ENCODE results near the gene CCL27. TPM values are rescaled to one million over a fixed set of nuclear protein-coding genes. Genes with fewer than 3 reads are reported as not detected.

The CCL27 gene
- total RNA-seq, 1 experiment from 2014 or later, result not detected

DNA sequence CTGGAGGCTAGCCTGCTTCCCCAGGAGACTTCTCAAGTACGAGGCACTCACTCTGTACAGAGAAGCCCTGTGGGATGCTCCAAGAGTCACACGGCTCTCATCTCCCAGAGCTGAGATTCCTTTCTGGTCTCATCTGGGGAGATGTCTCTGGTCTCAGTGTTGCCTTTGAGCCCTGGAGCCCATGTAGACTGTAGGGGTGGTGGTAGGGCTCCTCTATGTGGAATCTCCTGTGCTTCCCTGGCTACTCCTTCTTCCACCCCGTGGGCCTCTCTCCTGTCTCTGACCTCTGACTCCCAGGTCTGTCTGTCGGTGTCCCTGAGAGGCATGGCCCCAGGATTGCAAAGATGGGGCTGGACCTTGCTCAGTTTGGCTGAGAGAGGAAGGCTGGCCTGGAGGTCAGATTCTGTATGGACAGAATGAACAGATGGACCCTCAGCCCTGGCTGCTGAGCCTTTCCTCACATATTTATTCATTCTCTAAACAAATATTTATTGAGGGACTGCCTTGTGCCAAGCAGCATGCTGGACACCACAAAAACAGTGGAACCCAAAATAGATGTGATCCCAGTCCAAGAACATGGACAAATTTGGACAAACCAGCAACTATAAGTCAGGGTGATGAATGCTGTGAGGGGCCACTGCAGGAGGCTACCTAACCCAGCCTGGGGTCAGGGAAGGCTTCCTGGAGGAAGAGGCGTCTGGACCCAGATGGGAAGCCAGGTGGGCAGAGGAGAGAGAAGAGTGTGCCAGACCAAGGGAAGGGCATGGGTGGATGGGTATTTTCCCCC is 26.1 kb upstream of the CCL27 start:
- Histone ChIP-seq H3K36me3 (no peaks in the 10 kb centered on the region), H3K4me1 (no peaks in the 10 kb centered on the region), H3K27ac (no peak overlapping the region), H3K9me3 (replicated peaks) (no peaks in the 10 kb centered on the region), H3K4me3 (no peak overlapping the region), H3K27me3 (no peaks in the 10 kb centered on the region)
- no peak for DNase-seq

DNA sequence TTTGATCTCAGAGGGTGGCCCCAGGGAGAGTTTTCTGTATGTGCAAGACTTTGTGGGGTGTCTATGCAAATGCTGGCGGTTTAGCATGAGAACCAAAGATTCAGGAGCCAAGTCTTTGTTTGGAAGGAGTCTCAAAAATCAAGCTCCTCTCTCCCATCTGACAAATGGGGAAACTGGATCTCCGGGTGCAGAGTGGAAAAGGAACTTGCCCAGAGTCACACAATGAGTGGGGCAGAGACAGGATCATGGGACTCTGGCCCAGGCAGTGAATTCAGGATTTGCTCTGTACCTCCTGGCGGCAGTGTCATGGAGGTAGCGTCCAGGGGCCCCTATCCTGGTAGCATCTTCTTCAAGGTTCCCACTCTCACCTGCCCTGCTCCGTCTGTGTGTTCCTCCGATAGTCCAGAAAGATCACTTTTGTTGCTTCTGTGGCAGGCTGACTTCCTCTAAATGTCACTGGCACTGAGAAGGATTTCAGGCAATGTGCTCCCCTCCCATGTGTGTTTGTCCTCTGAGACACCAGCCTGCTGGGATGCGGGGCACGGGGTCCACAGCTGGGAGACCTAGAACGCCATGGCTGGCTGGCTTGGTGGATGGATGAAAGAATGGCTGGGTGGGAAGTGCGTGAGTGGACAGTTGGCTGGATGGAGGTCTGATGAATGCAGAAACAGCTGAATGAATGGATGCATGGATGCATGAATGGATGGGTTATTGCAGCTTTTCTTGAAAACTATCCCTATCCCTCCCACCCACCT is 25.0 kb upstream of the CCL27 start:
- H3K4me1 ChIP-seq, result no peaks in the 10 kb centered on the region
- no peaks in the 10 kb centered on the region for H3K9me3 ChIP-seq (replicated peaks)
- no peak overlapping the region for H3K27ac ChIP-seq
- H3K27me3 ChIP-seq, result no peaks in the 10 kb centered on the region
- no peaks in the 10 kb centered on the region for H3K36me3 ChIP-seq
- no peak overlapping the region for H3K4me3 ChIP-seq
- DNase-seq, result no peak

- Histone ChIP-seq H3K4me1 (no peaks in the 10 kb centered on the region), H3K27ac (no peak overlapping the region), H3K4me3 (no peak overlapping the region), H3K36me3 (no peaks in the 10 kb centered on the region), H3K9me3 (replicated peaks) (no peaks in the 10 kb centered on the region), H3K27me3 (no peaks in the 10 kb centered on the region)
- DNase-seq, result no peak
These were observed 24.3 kb upstream of the CCL27 start for GRCh38 chr9:34686732-34687131.

DNA sequence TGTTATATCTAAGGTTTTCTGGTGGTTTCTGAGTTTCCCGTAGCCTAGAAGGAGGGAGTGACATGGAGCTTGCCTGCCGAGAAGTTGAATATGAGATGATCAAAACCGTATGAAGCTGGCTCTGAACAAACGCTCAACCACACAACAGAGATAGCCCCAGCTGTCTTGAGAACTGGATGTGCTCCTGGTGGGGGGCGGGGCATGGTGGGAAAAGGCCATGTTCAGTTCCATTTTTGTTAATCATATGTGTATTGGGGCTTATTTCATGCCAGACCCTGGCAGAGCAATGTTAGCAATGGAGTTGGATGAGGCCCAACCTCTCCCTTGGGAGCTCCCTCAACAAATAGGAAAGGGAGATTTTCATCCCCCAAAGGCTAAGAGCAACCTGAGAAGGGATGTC is 23.8 kb upstream of the CCL27 start:
- no peak overlapping the region for H3K27ac ChIP-seq
- H3K9me3 ChIP-seq (replicated peaks), result no peaks in the 10 kb centered on the region
- H3K4me1 ChIP-seq, result no peaks in the 10 kb centered on the region
- H3K4me3 ChIP-seq, result no peak overlapping the region
- no peaks in the 10 kb centered on the region for H3K36me3 ChIP-seq
- DNase-seq, result no peak
- no peaks in the 10 kb centered on the region for H3K27me3 ChIP-seq

GRCh38 chr9:34685591-34685990 is 23.1 kb upstream of the CCL27 start:
- Histone ChIP-seq H3K9me3 (replicated peaks) (no peaks in the 10 kb centered on the region), H3K27ac (no peak overlapping the region), H3K4me3 (no peak overlapping the region), H3K27me3 (no peaks in the 10 kb centered on the region), H3K36me3 (no peaks in the 10 kb centered on the region), H3K4me1 (no peaks in the 10 kb centered on the region)
- DNase-seq, result no peak

DNA sequence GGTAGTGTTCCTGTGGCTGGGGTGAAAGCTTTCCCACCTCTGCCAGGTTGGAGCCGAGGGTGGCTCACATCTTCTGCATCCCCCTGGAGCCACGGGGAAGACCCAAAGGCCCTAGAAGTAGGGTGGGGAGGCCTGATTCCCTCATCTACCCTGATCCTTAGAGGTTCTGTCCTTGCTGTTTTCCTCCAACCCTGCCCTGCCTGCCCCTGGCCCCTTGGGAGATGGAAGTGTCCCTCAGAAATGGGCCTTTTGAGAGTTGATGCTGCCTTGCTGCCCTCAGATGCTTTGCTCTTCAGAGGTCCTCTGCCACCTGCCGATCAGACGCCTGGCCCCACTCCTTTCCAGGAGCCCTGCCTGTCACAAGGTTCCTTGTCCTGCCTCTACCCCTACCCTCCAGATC is 22.4 kb upstream of the CCL27 start:
- H3K4me1 ChIP-seq, result no peaks in the 10 kb centered on the region
- no peak for DNase-seq

DNA sequence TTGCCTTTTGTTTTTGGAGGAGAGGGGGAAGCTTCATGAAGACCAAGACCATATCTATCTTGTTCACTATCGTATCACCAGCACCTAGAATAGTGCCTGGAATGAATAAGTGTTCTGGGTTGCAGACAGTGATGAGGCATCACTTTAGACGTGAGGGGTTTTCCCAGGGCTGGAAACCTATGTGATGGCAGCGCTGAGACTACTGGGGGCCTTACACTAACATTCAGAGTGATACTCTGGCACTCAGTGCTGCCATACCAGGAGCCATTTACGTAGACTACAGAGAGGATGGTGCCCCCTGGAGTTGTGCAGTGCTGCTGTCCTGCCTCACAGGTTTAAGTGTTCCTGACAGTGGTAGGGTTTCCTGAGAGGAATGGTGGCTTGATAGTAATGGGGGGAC is 21.7 kb upstream of the CCL27 start:
- no peaks in the 10 kb centered on the region for H3K9me3 ChIP-seq (replicated peaks)
- H3K36me3 ChIP-seq, result no peaks in the 10 kb centered on the region
- DNase-seq, result no peak
- no peaks in the 10 kb centered on the region for H3K27me3 ChIP-seq
- H3K27ac ChIP-seq, result no peak overlapping the region
- no peak overlapping the region for H3K4me3 ChIP-seq
- H3K4me1 ChIP-seq, result no peaks in the 10 kb centered on the region

More for the DNA sequence above, 22.4 kb upstream of the CCL27 start:
- H3K36me3 ChIP-seq, result no peaks in the 10 kb centered on the region
- H3K27ac ChIP-seq, result no peak overlapping the region
- no peak overlapping the region for H3K4me3 ChIP-seq
- H3K9me3 ChIP-seq (replicated peaks), result no peaks in the 10 kb centered on the region
- no peaks in the 10 kb centered on the region for H3K27me3 ChIP-seq

DNA sequence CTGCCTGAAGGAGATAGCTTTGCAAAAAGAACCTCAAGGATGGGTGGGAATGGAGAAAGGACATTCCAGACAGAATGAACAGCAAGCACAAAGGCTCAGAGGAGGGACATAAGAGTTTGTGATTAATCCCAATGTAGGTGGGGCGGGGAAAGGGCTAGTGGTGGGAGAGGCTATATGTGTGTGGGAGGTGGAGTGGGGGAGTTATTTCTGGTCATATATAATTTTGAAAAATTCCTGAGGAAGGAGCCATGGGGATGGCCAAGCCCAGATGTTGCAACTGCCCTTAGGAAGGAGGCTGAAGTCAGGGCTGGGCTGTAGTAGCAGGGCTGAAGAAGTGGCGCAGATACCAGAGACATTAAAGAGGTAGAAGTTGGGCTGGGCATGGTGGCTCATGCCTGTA is 13.4 kb upstream of the CCL27 start:
- Histone ChIP-seq H3K27me3 (no peaks in the 10 kb centered on the region), H3K9me3 (replicated peaks) (no peaks in the 10 kb centered on the region), H3K27ac (no peak overlapping the region), H3K4me1 (no peaks in the 10 kb centered on the region), H3K4me3 (no peak overlapping the region), H3K36me3 (no peaks in the 10 kb centered on the region)
- DNase-seq, result no peak

- peak; percentile 66 to 77 for DNase-seq
- Histone ChIP-seq H3K27ac (no peak overlapping the region), H3K4me1 (no peaks in the 10 kb centered on the region), H3K9me3 (replicated peaks) (no peaks in the 10 kb centered on the region), H3K27me3 (no peaks in the 10 kb centered on the region), H3K36me3 (no peaks in the 10 kb centered on the region), H3K4me3 (no peak overlapping the region)
These were observed 12.7 kb upstream of the CCL27 start for GRCh38 chr9:34675048-34675714.

GRCh38 chr9:34674440-34674839 is 12.0 kb upstream of the CCL27 start:
- Histone ChIP-seq H3K27me3 (no peaks in the 10 kb centered on the region), H3K36me3 (no peaks in the 10 kb centered on the region), H3K4me1 (no peaks in the 10 kb centered on the region), H3K27ac (no peak overlapping the region), H3K9me3 (replicated peaks) (no peaks in the 10 kb centered on the region), H3K4me3 (no peak overlapping the region)
- DNase-seq, result no peak

- H3K4me1 ChIP-seq, result no peaks in the 10 kb centered on the region
- H3K36me3 ChIP-seq, result no peaks in the 10 kb centered on the region
- no peak overlapping the region for H3K4me3 ChIP-seq
- no peak for DNase-seq
- no peak overlapping the region for H3K27ac ChIP-seq
- no peaks in the 10 kb centered on the region for H3K27me3 ChIP-seq
- no peaks in the 10 kb centered on the region for H3K9me3 ChIP-seq (replicated peaks)
These were observed 8.8 kb upstream of the CCL27 start for GRCh38 chr9:34671307-34671706.

DNA sequence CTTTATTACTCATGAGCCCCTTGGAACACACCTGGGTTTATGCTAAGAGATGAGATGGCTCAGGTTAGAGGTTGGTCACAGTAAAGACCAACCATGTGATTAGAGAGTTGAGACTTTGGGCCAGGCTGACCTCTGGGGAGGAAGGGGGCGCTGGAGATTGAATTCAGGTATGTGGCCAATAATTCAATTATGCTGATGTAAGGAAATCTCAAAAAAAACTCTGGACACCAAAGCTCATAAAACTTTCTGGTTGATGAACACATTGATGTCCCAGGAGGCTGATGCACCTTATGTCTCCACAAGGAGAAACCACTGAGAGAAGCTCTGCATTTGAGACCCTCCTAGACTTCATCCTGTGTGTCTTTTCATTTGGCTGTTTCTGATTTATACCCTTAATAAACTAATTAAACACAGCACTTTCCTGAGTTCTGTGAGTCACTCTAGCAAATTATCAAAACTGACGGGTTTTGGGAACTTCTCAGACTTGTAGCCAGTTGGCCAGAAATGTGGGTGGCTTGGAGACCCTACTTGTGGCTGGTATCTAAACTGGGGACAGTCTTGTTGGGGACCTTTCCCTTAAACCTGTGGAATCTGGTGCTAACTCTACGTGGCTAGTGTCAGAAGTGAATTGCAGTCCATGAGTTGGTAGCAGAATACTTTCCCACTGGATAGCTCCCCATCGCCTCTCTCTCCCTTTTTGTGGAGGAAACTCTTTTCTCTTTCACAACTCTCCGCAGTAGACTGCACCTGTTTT is 7.5 kb upstream of the CCL27 start:
- no peak for DNase-seq
- no peaks in the 10 kb centered on the region for H3K4me1 ChIP-seq
- H3K27me3 ChIP-seq, result no peaks in the 10 kb centered on the region
- no peaks in the 10 kb centered on the region for H3K36me3 ChIP-seq
- H3K9me3 ChIP-seq (replicated peaks), result no peaks in the 10 kb centered on the region
- H3K27ac ChIP-seq, result no peak overlapping the region
- H3K4me3 ChIP-seq, result no peak overlapping the region

DNA sequence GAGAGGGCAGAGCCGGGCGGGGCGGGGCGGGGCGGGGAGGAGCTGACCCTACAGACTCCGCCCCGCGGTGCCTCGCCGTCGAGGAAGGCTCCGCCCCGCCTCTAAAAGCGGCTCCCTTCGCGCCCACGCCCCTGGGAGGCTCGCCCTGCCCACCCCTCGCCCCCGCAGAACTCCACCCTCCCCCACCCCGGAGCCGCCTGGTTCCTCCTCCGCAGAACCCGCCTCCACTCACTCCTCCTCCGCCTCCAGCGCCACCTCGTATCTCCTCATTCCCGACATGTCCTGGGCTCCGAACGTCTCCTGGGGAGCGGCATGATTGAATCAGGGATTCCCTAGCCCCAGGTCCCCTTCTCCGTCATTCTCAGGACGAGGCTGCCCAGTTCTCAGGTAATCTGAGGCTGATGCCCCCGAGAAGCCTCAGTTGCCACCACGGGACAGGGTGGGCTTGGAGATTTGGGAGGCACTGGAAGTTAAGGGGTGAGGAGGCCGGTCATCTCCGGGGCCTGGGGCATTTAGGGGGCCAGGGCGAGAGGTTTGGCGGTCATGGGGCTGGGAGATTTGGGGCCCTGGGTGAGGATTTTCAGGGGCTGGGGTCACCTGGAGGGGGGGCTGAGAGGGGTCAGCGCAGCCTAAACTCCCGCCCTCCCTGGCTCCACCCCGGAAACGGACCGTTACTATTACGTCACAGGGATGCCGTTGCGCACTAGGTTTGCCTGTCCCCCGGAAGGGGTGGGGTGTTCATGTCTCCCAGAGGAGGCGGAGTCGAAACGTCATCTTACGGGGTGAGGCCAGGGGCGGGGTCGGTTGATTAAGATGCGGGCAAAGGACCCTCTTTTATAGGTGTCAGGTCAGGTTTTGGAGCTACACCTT is 3.2 kb upstream of the CCL27 start:
- no peaks in the 10 kb centered on the region for H3K4me1 ChIP-seq
- no peaks in the 10 kb centered on the region for H3K27me3 ChIP-seq
- peak overlapping the region; percentile 88 for H3K27ac ChIP-seq
- peak; percentile 87 to 88 for DNase-seq
- H3K4me3 ChIP-seq, result peak overlapping the region; percentile 94
- no peaks in the 10 kb centered on the region for H3K9me3 ChIP-seq (replicated peaks)
- H3K36me3 ChIP-seq, result no peaks in the 10 kb centered on the region

GRCh38 chr9:34665067-34665380 is 2.6 kb upstream of the CCL27 start:
- no peaks in the 10 kb centered on the region for H3K36me3 ChIP-seq
- DNase-seq, result no peak
- no peak overlapping the region for H3K27ac ChIP-seq
- no peaks in the 10 kb centered on the region for H3K9me3 ChIP-seq (replicated peaks)
- no peaks in the 10 kb centered on the region for H3K4me1 ChIP-seq
- H3K4me3 ChIP-seq, result peak overlapping the region; percentile 21; the same call in 1 of the 2 replicates
- no peaks in the 10 kb centered on the region for H3K27me3 ChIP-seq

Data from SJCRH30 (cell line).